HepG2 (cell line): ENCODE results near the gene CSNK1A1. TPM values are rescaled to one million over a fixed set of nuclear protein-coding genes. Genes with fewer than 3 reads are reported as not detected.
A peak's percentile ranks its signal among the peaks of the same experiment; 100 is the strongest.

Source experiments
- CENPX ChIP-seq: sonication (generic); formaldehyde crosslinking; IDR thresholded peaks from 2 replicates; pipeline ENCODE4 v1.9.0; 2021; ENCODE audit warnings: mild to moderate bottlenecking, missing genetic modification reagents, moderate library complexity
- FOXK2 ChIP-seq: fragments of 450-650 bp; IDR thresholded peaks from 2 replicates; pipeline ENCODE4 v1.6.1; 2016
- IKZF1 ChIP-seq: fragments of 450-650 bp; IDR thresholded peaks from 2 replicates; pipeline ENCODE4 v1.7.1; 2016
- JARID2 ChIP-seq: sonication (generic); formaldehyde crosslinking; IDR thresholded peaks from 2 replicates; pipeline ENCODE4 v1.8.1; 2023; ENCODE audit warnings: missing genetic modification reagents, inconsistent platforms; ENCODE audit not compliant: insufficient replicate concordance
- KDM2A ChIP-seq: sonication (generic); formaldehyde crosslinking; IDR thresholded peaks from 2 replicates; pipeline ENCODE4 v1.4.0; 2020; ENCODE audit warnings: low read depth, missing genetic modification reagents, borderline replicate concordance
- KDM3A ChIP-seq: IDR thresholded peaks from 2 replicates; pipeline ENCODE4 v1.6.1; 2018; ENCODE audit warnings: low read depth, missing compliant biosample characterization
- MIXL1 ChIP-seq: IDR thresholded peaks from 2 replicates; pipeline ENCODE4 v1.6.1; 2016
- NAIF1 ChIP-seq: sonication (generic); formaldehyde crosslinking; IDR thresholded peaks from 2 replicates; pipeline ENCODE4 v1.5.0; 2020; ENCODE audit warnings: mild to moderate bottlenecking, missing genetic modification reagents, borderline replicate concordance
- ONECUT2 ChIP-seq: sonication (generic); formaldehyde crosslinking; IDR thresholded peaks from 2 replicates; pipeline ENCODE4 v1.4.0; 2020; ENCODE audit warnings: missing genetic modification reagents
- RAD51 ChIP-seq: fragments of 450-650 bp; IDR thresholded peaks from 2 replicates; pipeline ENCODE4 v1.6.1; 2016; ENCODE audit warnings: borderline replicate concordance
- RBM22 ChIP-seq: fragments of 200-400 bp; formaldehyde crosslinking; optimal IDR thresholded peaks from 2 replicates; pipeline ENCODE3; 2017; ENCODE audit warnings: mild to moderate bottlenecking, low read length, moderate library complexity
- REXO4 ChIP-seq: sonication (generic); formaldehyde crosslinking; IDR thresholded peaks from 2 replicates; pipeline ENCODE4 v1.8.0; 2022; ENCODE audit warnings: missing genetic modification reagents, mild to moderate bottlenecking, borderline replicate concordance
- RNF2 ChIP-seq: fragments of 450-650 bp; conservative IDR thresholded peaks from 2 replicates; pipeline ENCODE4 v1.6.1; 2016; ENCODE audit warnings: low read depth
- SRSF4 ChIP-seq: fragments of 200-400 bp; formaldehyde crosslinking; IDR thresholded peaks from one replicate; pipeline ENCODE4 v1.6.1; 2018; ENCODE audit warnings: mild to moderate bottlenecking, low read depth, low read length, moderate library complexity; ENCODE audit not compliant: poor library complexity, severe bottlenecking
- WIZ ChIP-seq: sonication (generic); formaldehyde crosslinking; IDR thresholded peaks from 2 replicates; pipeline ENCODE4 v1.5.1; 2020; ENCODE audit warnings: mild to moderate bottlenecking, missing genetic modification reagents
- XBP1 ChIP-seq: sonication (generic); formaldehyde crosslinking; IDR thresholded peaks from 2 replicates; pipeline ENCODE4 v1.5.0; 2020; ENCODE audit warnings: missing genetic modification reagents
- ZBTB25 ChIP-seq: IDR thresholded peaks from 2 replicates; pipeline ENCODE4 v1.6.1; 2018; ENCODE audit warnings: missing genetic modification reagents
- ZC3H13 ChIP-seq: sonication (generic); formaldehyde crosslinking; IDR thresholded peaks from 2 replicates; pipeline ENCODE4 v1.8.1; 2023; ENCODE audit warnings: mild to moderate bottlenecking, missing genetic modification reagents, moderate library complexity
- ZFAT ChIP-seq: sonication (generic); formaldehyde crosslinking; conservative IDR thresholded peaks from 2 replicates; pipeline ENCODE4 v1.8.1; 2023; ENCODE audit warnings: missing genetic modification reagents, inconsistent platforms
- ZNF382 ChIP-seq: sonication (generic); formaldehyde crosslinking; IDR thresholded peaks from 2 replicates; pipeline ENCODE4 v1.5.0; 2020; ENCODE audit warnings: missing genetic modification reagents, mild to moderate bottlenecking, borderline replicate concordance
- ZNF460 ChIP-seq: sonication (generic); formaldehyde crosslinking; IDR thresholded peaks from 2 replicates; pipeline ENCODE4 v1.5.1; 2020; ENCODE audit warnings: missing genetic modification reagents, mild to moderate bottlenecking, borderline replicate concordance
- ZNF547 ChIP-seq: sonication (generic); formaldehyde crosslinking; IDR thresholded peaks from 2 replicates; pipeline ENCODE4 v1.5.1; 2020; ENCODE audit warnings: mild to moderate bottlenecking, missing genetic modification reagents
- ZNF713 ChIP-seq: sonication (generic); formaldehyde crosslinking; IDR thresholded peaks from 2 replicates; pipeline ENCODE4 v1.4.0; 2020; ENCODE audit warnings: mild to moderate bottlenecking, missing genetic modification reagents
- ZNF788 ChIP-seq: sonication (generic); formaldehyde crosslinking; IDR thresholded peaks from 2 replicates; pipeline ENCODE4 v1.5.0; 2020; ENCODE audit warnings: mild to moderate bottlenecking, missing genetic modification reagents, borderline replicate concordance
- polyA plus RNA-seq, 8 experiments: library from polyadenylated mRNA; depleted of rRNA in 3 of 8; stranded (reverse) in 7 of 8; unstranded in 1 of 8; fragments of >200 nt; fragmentation: Illumina TruSeq in 4 of 8; extraction: Trizol in 4 of 8; gene quantifications; 2 replicates each; pipeline versions ENCODE4 v1.2.1 to v1.2.3, GENCODE V29; 2011 to 2016; ENCODE audit warnings: low read depth in 4 of 8, missing spikeins in 1 of 8, mixed read lengths in 1 of 8; ENCODE audit not compliant: insufficient read depth in 1 of 8
- total RNA-seq, 5 experiments: library from RNA; depleted of rRNA; stranded (reverse); fragments of >200 nt; fragmentation: Illumina TruSeq; extraction: Trizol; gene quantifications; 2 replicates each; pipeline ENCODE4 v1.2.3, GENCODE V29; 2016; ENCODE audit warnings: low read depth in 1 of 5
- TF ChIP-seq, protein P1 (sequence below): sonication (generic); formaldehyde crosslinking; IDR thresholded peaks from 2 replicates; pipeline ENCODE4 v1.8.1; 2023; ENCODE audit warnings: mild to moderate bottlenecking, inconsistent platforms, moderate library complexity, missing genetic modification reagents, borderline replicate concordance
- TF ChIP-seq, protein P2 (sequence below): IDR thresholded peaks from 2 replicates; pipeline ENCODE4 v1.6.1; 2016; ENCODE audit warnings: missing compliant biosample characterization, missing genetic modification reagents, borderline replicate concordance
- TF ChIP-seq, protein P3 (sequence below): sonication (generic); formaldehyde crosslinking; IDR thresholded peaks from 2 replicates; pipeline ENCODE4 v1.4.0; 2020; ENCODE audit warnings: low read depth, mild to moderate bottlenecking, missing genetic modification reagents

CSNK1A1 gene
- total and polyA plus RNA-seq, 2 of the 13 experiments (the other 11 are each of a cell fraction or from before 2014, with no cell fraction given), result 89.0 to 149 TPM

- TF ChIP-seq ZNF382 (CRISPR knock-in tag), result no peak
- peak; percentile 65; the same call in 1 of the 2 replicates for TF ChIP-seq ZNF788 (CRISPR knock-in tag)
- TF ChIP-seq ZFAT (CRISPR knock-in tag), result no peak
- TF ChIP-seq MIXL1 (CRISPR knock-in tag), result peak; percentile 13; the same call in 1 of the 2 replicates
- TF ChIP-seq, protein P1, sequence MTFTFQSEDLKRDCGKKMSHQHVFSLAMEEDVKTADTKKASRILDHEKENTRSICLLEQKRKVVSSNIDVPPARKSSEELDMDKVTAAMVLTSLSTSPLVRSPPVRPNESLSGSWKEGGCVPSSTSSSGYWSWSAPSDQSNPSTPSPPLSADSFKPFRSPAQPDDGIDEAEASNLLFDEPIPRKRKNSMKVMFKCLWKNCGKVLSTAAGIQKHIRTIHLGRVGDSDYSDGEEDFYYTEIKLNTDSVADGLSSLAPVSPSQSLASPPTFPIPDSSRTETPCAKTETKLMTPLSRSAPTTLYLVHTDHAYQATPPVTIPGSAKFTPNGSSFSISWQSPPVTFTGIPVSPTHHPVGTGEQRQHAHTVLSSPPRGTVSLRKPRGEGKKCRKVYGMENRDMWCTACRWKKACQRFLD (CRISPR knock-in tag), result no peak
- no peak for TF ChIP-seq RAD51
- TF ChIP-seq RNF2, result peak; percentile 64
- no peak for TF ChIP-seq IKZF1
- TF ChIP-seq CENPX, result no peak
- no peak for TF ChIP-seq XBP1 (CRISPR knock-in tag)
- TF ChIP-seq KDM2A (CRISPR knock-in tag), result peak; percentile 90
- TF ChIP-seq WIZ (CRISPR knock-in tag), result no peak
- no peak; the same call in 1 of the 2 replicates for TF ChIP-seq ZC3H13 (CRISPR knock-in tag)
- TF ChIP-seq ONECUT2 (CRISPR knock-in tag), result no peak; the same call in 1 of the 2 replicates
- no peak for TF ChIP-seq RBM22
- peak; percentile 11; the same call in 1 of the 2 replicates for TF ChIP-seq FOXK2
- TF ChIP-seq KDM3A (CRISPR knock-in tag), result 0 out of 2 replicates have a peak, but pooled peaks have one; percentile 71
- TF ChIP-seq, protein P2, sequence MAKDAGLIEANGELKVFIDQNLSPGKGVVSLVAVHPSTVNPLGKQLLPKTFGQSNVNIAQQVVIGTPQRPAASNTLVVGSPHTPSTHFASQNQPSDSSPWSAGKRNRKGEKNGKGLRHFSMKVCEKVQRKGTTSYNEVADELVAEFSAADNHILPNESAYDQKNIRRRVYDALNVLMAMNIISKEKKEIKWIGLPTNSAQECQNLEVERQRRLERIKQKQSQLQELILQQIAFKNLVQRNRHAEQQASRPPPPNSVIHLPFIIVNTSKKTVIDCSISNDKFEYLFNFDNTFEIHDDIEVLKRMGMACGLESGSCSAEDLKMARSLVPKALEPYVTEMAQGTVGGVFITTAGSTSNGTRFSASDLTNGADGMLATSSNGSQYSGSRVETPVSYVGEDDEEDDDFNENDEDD (CRISPR knock-in tag), result peak; percentile 36; the same call in 1 of the 2 replicates
- no peak for TF ChIP-seq REXO4
- TF ChIP-seq ZNF460 (CRISPR knock-in tag), result no peak; the same call in 1 of the 2 replicates
- peak; percentile 97 for TF ChIP-seq ZBTB25 (CRISPR knock-in tag)
- no peak for TF ChIP-seq ZNF713 (CRISPR knock-in tag)
- TF ChIP-seq SRSF4, result no peak
- TF ChIP-seq ZNF547 (CRISPR knock-in tag), result peak; percentile 77; the same call in 1 of the 2 replicates
- no peak for TF ChIP-seq NAIF1 (CRISPR knock-in tag)
- no peak for TF ChIP-seq JARID2 (CRISPR knock-in tag)
- TF ChIP-seq, protein P3, sequence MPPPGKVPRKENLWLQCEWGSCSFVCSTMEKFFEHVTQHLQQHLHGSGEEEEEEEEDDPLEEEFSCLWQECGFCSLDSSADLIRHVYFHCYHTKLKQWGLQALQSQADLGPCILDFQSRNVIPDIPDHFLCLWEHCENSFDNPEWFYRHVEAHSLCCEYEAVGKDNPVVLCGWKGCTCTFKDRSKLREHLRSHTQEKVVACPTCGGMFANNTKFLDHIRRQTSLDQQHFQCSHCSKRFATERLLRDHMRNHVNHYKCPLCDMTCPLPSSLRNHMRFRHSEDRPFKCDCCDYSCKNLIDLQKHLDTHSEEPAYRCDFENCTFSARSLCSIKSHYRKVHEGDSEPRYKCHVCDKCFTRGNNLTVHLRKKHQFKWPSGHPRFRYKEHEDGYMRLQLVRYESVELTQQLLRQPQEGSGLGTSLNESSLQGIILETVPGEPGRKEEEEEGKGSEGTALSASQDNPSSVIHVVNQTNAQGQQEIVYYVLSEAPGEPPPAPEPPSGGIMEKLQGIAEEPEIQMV (CRISPR knock-in tag), result peak; percentile 47; the same call in 1 of the 2 replicates
Measured at GRCh38 chr5:149551227-149552037, at the start of gene CSNK1A1 (continued).
